ENCODE measurements around the gene IL13RA2.

IL13RA2 gene

DNA sequence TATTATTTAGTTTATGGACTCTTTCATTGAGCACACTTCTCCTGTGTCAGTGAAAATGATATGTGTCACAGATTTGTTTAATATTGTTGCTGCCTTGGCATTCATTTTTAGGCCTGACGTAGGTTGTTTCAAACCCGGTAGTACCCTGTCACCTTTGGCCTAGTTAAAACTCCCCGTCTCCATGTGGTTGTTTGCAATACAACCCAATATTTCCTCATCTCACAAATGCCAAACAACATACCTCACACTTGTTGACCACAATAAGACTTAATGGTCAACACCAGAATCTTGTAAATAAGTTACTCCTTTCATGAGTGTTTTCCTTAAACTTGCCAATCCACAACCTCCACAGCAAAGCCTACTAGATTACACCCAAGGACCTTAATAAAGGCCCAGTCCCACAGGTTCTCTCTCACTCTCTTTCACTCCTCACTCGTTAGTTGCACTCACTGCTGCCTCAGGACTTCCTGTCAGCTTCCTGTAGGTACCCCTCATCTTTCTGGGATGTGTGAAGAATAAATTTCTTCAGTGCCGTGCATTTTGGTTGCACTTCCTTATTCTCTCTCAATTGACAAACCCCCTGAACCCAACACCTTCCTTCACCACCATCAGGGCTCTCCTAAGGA, 31.3 kb downstream of the IL13RA2 start:
- no peak for DNase-seq (ENCODE audit: low spot score)

- no peak for DNase-seq (ENCODE audit: low spot score)
Measured at GRCh38 chrX:114976292-114976691, 41.1 kb downstream of the IL13RA2 start.

- DNase-seq (ENCODE audit: low spot score) = no peak
Measured at GRCh38 chrX:114973013-114973412, 44.4 kb downstream of the IL13RA2 start.

DNA sequence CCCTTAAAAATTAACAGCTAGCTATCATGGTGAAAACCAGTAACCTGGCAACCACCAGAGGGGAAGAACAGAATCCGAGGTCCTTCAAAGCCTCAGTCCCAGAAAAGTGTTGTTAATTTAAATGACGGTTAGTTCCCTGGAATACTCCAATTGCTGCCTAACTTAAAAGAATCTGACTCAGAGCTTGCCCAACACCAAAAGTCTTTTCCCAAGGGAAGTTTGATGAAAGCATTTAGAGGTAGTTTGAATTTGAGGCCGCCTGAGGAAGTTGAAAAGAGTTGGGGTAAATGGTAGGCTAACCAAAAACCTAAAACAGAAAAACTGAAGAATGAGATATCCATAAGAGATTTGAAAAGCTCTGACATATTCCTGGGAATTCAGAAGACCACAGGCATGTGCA, 46.6 kb downstream of the IL13RA2 start:
- no peak for DNase-seq (ENCODE audit: low spot score)

DNA sequence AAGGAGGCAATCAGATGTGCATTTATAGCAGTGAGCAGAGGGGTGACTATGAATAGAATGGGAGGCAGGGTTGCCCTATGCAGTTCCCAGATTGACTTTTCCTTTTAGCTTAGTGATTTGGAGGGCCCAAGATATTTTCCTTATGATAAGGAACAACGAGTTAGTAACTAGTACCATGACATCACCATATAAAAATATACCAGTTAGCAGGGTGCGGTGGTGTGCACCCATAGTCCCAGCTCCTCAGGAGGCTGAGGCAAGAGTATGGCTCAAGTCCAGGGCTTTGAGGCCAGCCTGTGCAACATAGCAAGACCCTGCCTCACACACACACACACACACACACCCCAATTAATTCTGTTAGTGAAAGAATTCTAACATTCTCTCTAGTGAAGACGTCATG, 53.0 kb downstream of the IL13RA2 start:
- DNase-seq (ENCODE audit: low spot score) = no peak

- no peak for DNase-seq (ENCODE audit: low spot score)
Measured at GRCh38 chrX:114962209-114962608, 55.2 kb downstream of the IL13RA2 start.

- DNase-seq (ENCODE audit: low spot score) = no peak
Measured at GRCh38 chrX:114959729-114960128, 57.7 kb downstream of the IL13RA2 start.
